HCT116 (cell line): ENCODE results near the gene LDAH.

ENCODE experiments used
- CBX3 ChIP-seq: IDR thresholded peaks from 2 replicates; pipeline ENCODE4 v1.6.1; 2012; ENCODE audit warnings: low read depth
- EZH2 ChIP-seq: fragments of 200-600 bp; sonication (generic); IDR thresholded peaks from 2 replicates; pipeline ENCODE4 v1.6.1; 2017; ENCODE audit warnings: antibody characterized with exemption, mixed run types
- POLR2AphosphoS5 ChIP-seq: IDR thresholded peaks from 2 replicates; pipeline ENCODE4 v1.6.1; 2011; ENCODE audit warnings: mild to moderate bottlenecking, low read depth, low read length, moderate library complexity
- YY1 ChIP-seq: IDR thresholded peaks from 2 replicates; pipeline ENCODE4 v1.6.1; 2011; ENCODE audit warnings: low read length, low read depth, moderate library complexity, mild to moderate bottlenecking; ENCODE audit not compliant: insufficient replicate concordance; ENCODE audit errors: extremely low read depth
- TF ChIP-seq, protein P1 (sequence below), 3 experiments: fragments of 200-600 bp in 1 of 3; sonication (generic) in 1 of 3; IDR thresholded peaks in 2 of 3; conservative IDR thresholded peaks in 1 of 3; 2 replicates each; pipeline ENCODE4 v1.5.1; 2012 to 2017; ENCODE audit warnings: low read depth in 2 of 3, low read length in 2 of 3, antibody characterized with exemption in 1 of 3, borderline replicate concordance in 1 of 3, control low read depth in 1 of 3, mild to moderate bottlenecking in 1 of 3, mixed read lengths in 1 of 3, mixed run types in 1 of 3, moderate library complexity in 1 of 3; ENCODE audit not compliant: insufficient read depth in 1 of 3
- TF ChIP-seq, protein P2 (sequence below): IDR thresholded peaks from 2 replicates; pipeline ENCODE4 v1.6.1; 2012

DNA sequence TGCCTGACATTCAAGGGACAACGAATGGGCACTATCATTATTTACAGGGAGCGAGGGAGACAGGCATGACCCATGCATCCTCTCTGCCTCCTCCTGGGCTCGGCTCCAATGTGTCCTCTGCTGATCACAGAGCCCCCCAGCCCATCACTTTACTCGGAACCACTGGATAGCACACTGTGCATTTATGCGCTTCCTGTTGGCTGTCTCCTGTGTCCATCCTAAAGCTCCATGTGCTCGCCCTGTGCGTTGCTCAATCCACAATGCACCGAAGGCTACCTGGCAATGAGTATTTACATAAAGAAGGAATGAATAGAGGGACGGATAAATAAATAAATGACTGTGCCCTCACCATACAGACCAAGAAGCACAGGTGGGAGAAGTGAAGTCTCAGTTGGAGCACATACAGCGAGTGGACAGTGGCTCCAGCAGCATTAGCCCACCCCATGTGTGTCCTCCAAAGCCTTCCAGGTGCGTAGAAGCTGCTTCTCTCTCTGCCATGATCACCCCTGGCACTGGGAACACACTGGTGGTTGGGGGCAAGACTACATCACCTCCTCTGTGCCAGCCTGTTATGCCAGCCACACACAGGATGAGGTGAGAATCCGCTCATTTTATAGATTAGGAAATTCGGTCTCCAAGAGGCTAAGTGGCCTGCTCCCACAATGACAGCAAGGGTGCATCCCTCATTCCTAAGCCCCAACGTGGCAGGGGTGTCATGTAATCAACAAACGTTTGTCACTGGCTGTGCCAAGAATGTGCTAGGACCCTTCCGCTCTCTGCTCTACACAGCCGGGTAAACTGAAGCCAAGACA is 158.3 kb downstream of the LDAH start:
- TF ChIP-seq, protein P1, sequence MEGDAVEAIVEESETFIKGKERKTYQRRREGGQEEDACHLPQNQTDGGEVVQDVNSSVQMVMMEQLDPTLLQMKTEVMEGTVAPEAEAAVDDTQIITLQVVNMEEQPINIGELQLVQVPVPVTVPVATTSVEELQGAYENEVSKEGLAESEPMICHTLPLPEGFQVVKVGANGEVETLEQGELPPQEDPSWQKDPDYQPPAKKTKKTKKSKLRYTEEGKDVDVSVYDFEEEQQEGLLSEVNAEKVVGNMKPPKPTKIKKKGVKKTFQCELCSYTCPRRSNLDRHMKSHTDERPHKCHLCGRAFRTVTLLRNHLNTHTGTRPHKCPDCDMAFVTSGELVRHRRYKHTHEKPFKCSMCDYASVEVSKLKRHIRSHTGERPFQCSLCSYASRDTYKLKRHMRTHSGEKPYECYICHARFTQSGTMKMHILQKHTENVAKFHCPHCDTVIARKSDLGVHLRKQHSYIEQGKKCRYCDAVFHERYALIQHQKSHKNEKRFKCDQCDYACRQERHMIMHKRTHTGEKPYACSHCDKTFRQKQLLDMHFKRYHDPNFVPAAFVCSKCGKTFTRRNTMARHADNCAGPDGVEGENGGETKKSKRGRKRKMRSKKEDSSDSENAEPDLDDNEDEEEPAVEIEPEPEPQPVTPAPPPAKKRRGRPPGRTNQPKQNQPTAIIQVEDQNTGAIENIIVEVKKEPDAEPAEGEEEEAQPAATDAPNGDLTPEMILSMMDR (IDR thresholded peaks at IDR 0.05 in 2 of 3, conservative IDR thresholded peaks at IDR 0.05 in 1 of 3; ENCODE audit: borderline replicate concordance in 1 of 3, insufficient read depth in 1 of 3, low read depth in 2 of 3, low read length in 2 of 3): no peak
- no peak for TF ChIP-seq EZH2
- TF ChIP-seq, protein P2, sequence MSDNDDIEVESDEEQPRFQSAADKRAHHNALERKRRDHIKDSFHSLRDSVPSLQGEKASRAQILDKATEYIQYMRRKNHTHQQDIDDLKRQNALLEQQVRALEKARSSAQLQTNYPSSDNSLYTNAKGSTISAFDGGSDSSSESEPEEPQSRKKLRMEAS: no peak
- TF ChIP-seq CBX3: no peak
- TF ChIP-seq POLR2AphosphoS5: no peak
- no peak for TF ChIP-seq YY1
